Activated CD4-positive, alpha-beta T cell treated with anti-CD3 and anti-CD28 coated beads, Interleukin-2, amount 50 U/mL, for 48 hours (primary cell): ENCODE measurements around the gene UNC5CL.
A peak's percentile ranks its signal among the peaks of the same experiment; 100 is the strongest.
"Not testable (repeated sequence)": the region's sequence is repeated elsewhere in the genome, so short reads cannot be mapped to it uniquely, and the experiment has no call there.

Experiments
- DNase-seq, 2 experiments: peaks; one replicate each; pipeline ENCODE4 v3.0.0-alpha.2; 2020

Gene UNC5CL

DNA sequence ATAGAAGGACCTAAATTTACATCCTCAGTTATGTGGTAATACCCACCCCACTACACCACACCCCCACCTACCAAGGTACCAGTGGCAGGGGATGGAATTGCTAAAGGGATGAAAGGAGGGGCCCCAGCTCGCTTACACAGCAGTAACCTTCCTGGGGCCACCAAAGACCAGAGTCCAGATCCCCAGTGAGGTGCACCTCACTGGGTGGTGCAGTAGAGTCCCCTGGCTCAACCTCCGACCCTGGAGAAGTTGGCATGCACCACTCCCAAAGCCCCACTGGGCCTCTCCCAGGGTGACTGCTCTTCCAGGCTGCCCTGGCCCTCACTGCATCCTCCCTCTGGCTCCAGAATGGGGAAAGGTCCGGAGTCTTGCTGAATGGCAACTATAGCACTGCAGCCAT is 816 bp downstream of the UNC5CL start:
- no peak for DNase-seq

GRCh38 chr6:41037107-41037900 is 1.7 kb downstream of the UNC5CL start:
- DNase-seq, result no peak

DNA sequence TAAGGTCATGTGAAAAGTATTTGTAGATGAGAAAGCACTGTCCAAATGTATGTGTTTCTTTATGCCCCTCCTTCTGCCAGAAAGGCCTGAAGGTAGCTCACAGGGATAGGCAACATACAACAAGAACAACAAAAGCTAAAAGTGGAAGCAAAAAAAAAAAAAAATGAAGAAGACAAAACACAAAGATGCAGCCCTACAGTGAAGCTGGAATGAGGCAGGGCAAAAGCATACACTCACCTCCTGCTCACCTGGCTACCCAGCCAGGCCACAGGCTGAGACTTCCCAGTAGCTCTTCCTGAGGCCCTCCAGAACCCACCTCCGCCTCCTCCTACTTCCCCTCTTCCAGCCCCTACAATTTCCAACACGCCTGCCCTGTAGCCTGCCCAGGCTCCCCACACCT is 2.4 kb downstream of the UNC5CL start:
- DNase-seq, result no peak

DNA sequence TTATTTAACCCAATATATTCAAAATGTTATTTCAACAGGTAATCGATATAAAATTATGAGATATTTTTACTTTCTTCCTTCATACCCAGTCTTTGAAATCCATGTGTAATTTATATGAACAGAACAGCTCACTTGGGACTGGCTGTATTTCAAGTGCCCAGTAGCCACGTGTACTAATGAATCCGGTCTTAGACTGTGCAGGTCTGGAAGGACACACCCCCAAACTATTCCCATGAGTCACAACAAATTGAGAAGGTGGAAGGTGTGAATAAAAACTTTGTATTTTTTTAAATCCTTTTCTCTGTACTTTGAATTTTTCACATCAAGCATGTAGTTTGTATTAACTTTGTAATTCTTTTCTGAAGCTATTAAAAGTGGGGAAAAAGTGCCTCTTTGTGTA is 2.8 kb downstream of the UNC5CL start:
- no peak for DNase-seq

DNA sequence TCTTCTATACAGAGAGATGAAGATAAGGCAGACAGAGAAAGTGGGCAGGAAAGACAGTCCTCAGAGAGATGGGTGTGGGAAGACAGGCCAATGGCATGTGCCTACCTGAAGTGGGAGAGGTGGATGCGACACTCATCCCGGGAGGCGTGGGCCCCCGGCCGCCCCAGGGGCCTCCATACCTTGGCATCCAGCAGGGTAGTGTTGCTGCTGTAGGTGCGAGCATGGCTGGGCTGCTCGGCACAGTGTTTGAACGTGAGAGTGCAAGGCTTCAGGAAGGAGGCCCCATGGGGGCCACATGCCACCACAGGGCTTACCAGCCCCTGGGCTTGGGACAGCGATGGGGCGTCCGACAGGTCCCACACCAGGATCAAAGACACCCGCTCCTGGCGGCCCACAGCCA is 5.2 kb downstream of the UNC5CL start:
- DNase-seq, result no peak

DNA sequence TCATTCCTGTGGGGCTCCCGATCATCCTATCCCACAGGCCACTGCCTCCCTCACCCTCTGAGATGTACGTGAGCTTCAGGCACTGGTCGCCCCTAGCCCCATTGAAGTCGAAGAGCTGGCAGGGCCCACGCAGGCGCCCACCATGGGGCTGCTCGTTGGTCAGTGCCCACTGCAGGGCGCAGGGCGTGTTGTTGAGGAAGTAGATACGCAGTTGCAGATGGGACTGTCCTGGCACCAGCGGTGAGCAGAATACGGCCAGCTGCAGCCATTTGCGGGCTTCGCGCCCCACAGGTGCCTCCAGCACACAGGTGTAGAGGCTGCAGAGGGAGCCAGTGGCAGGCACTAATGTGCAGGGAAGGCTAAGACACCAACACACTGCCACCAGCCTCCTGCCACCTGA is 6.2 kb downstream of the UNC5CL start:
- no peak for DNase-seq

DNA sequence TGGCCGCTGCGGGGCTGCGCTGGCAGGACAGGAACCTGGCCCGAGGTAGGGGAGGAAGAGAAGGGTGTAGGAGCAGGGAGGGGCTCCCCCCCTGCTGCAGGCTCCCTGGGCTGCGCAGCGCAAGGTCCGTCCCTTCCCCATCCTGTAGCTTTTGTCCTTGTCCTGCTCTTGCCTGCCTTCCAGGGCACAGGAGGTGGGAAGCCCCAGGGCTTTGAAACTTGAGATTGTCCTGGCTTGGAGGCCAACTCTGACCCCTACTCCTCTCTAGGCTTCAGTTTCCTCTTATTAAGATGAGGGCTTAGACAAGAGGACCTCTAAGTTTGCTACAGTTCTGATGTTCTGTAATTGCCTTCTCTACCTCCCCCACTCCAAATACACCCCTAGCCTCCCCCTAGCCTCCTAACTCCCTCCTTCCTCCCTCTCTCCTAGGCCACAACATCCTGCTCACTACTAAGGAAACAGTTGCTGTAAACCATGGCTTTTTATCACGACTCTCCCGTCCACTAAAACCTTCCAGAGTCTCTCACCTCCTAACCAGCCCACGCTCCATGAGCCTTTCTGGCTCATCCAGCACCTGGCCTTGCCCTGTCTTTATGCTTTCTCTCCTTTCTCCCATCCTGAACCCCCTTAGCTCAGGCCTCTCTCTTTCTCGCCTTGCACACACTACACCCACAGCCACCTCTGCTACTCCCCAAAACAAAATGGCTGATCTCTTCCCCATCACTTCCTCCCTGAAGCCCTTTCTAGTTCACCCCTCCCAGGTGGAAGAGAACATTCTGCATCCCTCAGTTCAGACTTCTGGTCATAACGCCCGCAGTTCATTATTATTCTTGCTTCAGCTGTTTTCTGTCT is 10.2 kb downstream of the UNC5CL start:
- DNase-seq, result peak in 1 of 2 experiments; percentile 7

- peak; percentile 82 to 84 for DNase-seq
These were observed 11.0 kb downstream of the UNC5CL start for GRCh38 chr6:41027799-41028560.

DNA sequence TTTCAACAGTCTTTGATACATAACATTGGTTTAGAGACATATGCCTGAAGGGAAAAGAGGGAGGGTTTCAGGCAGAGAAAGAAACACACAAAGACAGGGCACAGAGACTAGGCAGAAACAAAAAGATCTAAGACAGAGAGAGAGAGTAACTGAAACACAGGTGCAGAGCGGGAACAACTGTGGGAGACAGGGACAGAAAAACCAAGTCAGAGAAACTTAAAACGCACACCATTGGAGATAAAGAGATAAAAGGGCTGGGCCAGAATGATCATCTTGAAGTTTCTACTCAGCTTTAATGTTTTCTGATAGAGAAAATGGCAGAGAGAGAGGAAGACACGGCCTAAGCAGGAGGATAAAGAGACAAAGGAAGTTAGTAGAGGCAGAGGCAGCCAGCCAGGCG is 11.8 kb downstream of the UNC5CL start:
- DNase-seq, result no peak

DNA sequence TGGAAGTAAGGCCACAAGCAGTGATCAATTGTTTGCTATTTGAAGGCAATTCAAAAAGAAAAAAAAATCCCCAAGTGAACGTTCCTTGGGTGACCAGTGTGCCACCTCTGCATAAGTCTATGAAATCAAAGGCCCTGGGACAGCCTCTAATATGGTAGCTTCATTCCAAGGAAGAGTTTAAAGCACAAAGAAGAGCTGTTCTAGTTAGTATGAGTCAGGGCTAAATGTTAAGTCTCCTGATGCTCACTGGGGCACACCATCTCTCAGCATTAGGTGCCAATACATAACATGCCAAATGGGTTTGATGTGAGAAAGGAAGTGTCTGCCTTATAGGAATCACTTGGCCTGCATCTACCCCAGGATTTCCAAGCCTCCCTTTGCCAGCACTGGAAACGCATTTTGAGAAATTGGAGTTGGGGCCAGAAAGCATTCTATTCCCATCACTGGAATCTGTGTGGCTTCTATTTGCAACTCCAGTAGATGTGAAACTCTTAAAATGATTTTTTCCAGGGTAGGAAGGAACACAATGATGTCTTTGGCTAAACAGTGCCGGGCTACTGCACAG is 13.0 kb downstream of the UNC5CL start:
- DNase-seq, result no peak

DNA sequence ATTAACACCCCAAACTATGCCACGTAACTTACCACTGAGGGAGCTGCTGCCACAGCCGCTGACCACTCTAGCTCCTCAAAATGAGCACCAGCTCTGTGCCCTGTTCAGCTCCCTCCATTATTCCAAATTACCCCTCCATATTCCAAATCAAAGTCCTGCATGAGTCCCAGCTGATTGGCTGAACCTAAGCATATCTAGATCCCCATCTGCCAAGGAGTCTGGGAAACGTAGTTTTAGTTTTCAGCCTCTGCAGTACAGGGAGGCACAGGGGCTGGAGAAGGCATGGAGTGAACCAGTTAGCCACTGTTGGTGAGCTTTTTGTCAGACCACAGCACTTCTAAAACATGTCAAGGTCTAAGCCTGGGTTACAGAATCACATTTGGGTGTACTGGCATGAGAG is 15.9 kb downstream of the UNC5CL start:
- no peak for DNase-seq

DNA sequence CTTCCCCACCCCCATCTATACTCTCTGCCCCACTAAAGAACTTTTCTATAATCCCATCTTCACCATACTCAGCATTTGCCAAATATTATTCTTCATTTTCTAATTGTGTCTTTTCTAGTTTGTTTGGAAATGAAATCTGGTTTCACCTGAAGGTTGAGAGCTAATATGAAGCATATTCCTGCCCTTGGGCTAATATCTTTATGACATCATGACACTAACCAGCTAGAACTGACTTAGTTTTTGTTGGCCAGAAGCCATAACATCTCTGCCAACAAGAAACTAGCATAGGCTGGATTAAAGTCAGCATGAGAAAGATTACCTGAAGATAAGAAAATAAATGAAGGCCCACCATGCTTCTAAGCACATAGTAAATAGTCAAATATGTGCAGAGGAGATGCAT is 16.7 kb downstream of the UNC5CL start:
- DNase-seq, result no peak

GRCh38 chr6:41021832-41022231 is 17.2 kb downstream of the UNC5CL start:
- no peak for DNase-seq

GRCh38 chr6:41017663-41018062 is 21.4 kb downstream of the UNC5CL start:
- no peak for DNase-seq

- DNase-seq, result not testable (repeated sequence)
These were observed 23.2 kb downstream of the UNC5CL start for GRCh38 chr6:41015860-41016259.

GRCh38 chr6:41014780-41015179 is 24.2 kb downstream of the UNC5CL start:
- no peak for DNase-seq

DNA sequence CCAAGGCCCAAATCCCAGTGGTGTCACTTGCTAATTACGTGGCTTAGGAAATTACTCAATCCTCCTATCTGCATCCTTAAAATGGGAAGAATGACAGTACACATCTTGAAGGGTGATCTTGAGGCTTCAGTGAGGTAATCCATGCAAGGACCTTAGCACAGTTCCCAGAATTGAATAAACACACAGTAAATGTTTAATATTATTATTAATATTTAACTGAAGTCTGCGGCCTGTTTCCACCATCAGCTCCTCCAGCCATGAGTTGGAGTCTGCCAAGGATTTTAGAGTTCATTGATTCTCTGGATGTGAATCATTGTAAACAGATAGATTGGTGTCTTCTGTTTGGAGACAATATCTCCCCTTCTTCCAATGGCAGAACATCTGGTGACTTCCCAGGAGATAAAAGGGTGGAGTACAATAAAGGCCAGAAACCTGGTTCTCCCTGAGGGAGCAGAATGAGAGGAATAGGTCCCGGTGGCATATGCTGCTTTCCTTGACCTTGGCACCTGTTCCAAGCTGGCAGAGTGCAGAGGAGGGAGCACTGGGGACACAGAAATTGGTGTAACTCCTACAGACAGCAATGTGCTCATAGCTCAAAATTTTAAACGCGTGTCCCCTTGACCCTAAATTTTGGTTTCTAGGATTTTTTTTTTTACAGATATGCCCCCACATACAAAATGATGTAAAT is 25.4 kb downstream of the UNC5CL start:
- no peak for DNase-seq

- no peak for DNase-seq
These were observed 27.3 kb downstream of the UNC5CL start for GRCh38 chr6:41011673-41012072.

DNA sequence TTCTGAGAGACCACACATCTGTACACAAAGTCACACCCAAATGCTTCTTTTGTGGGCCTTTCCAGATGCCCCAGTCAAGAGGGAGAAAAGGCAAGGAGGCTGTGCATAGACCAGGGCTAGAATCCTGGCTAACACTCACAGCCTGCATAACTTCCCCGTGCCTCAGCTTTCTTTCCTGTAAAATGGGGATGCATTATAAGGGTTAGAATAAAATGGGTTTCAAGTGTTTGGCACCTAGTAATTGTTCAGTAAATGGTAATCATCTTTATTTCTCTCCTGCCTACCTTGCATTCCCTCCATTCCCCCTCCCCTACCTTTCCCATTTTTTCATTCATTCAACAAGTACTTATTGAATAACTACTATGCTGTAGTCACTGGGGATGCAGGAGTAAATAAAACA is 29.4 kb downstream of the UNC5CL start:
- DNase-seq, result no peak

- no peak for DNase-seq
These were observed 31.0 kb downstream of the UNC5CL start for GRCh38 chr6:41008011-41008410.

DNA sequence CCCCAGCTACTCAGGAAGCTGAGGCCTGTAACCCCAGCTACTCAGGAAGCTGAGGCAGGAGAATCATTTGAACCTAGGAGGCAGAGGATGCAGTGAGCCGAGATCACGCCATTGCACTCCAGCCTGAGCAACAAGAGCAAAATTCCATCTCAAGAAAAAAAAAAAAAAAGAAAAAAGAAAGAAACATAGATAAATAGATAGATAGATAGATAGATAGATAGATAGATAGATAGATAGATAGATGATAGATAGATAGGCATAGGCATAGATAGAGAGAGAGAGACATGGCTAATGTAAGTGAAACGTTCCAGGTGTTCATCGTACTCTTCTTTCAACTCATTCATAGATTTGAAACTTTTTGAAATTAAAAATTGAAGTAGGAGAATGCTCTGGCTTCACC is 32.0 kb downstream of the UNC5CL start:
- not testable (repeated sequence) for DNase-seq

- peak; percentile 40 to 61 for DNase-seq
These were observed 32.8 kb downstream of the UNC5CL start for GRCh38 chr6:41006217-41006616.
